HL-60/S4 (cell line): ENCODE data around the gene SLC25A21.
"Not testable (repeated sequence)": the region's sequence is repeated elsewhere in the genome, so short reads cannot be mapped to it uniquely, and the experiment has no call there.

ENCODE experiments used
- in situ Hi-C: fragments of 300-500 bp; cut with MboI; formaldehyde crosslinking; loops from 2 replicates; pipeline ENCODE4 v1.14.3; 2022; ENCODE audit warnings: low sequenced_read_pairs

Gene SLC25A21

GRCh38 chr14:37098132-37098531 lies 74.3 kb downstream of the SLC25A21 start:
- in situ Hi-C loops, result no loop called here

GRCh38 chr14:37094502-37094901 lies 77.9 kb downstream of the SLC25A21 start:
- in situ Hi-C loops, result no loop called here

DNA sequence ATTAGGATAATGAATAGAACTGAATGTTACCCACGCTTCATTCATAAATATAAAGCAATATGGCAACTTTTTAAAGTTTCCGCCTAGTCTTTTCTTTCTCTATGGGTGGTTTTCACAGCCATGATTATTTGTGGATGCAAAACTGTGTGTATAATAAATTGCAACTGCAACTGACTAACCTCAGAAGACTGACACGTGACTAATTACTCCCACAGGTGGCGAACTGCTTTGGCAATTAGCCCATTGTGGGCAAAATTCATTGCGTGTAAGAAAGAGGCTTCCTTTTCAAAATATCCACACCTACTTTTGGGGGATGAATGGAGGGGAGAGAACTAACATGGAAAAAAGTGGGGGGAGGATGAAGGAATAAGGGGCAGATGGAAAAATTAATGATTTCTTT lies 79.0 kb downstream of the SLC25A21 start:
- in situ Hi-C loops, result no loop called here

GRCh38 chr14:37091651-37092050 lies 80.8 kb downstream of the SLC25A21 start:
- in situ Hi-C loops, result no loop called here

- in situ Hi-C loops, result no loop called here
Observed at GRCh38 chr14:37090026-37090425, 82.4 kb downstream of the SLC25A21 start.

- in situ Hi-C loops, result no loop called here
Observed at GRCh38 chr14:37089410-37089809, 83.0 kb downstream of the SLC25A21 start.

DNA sequence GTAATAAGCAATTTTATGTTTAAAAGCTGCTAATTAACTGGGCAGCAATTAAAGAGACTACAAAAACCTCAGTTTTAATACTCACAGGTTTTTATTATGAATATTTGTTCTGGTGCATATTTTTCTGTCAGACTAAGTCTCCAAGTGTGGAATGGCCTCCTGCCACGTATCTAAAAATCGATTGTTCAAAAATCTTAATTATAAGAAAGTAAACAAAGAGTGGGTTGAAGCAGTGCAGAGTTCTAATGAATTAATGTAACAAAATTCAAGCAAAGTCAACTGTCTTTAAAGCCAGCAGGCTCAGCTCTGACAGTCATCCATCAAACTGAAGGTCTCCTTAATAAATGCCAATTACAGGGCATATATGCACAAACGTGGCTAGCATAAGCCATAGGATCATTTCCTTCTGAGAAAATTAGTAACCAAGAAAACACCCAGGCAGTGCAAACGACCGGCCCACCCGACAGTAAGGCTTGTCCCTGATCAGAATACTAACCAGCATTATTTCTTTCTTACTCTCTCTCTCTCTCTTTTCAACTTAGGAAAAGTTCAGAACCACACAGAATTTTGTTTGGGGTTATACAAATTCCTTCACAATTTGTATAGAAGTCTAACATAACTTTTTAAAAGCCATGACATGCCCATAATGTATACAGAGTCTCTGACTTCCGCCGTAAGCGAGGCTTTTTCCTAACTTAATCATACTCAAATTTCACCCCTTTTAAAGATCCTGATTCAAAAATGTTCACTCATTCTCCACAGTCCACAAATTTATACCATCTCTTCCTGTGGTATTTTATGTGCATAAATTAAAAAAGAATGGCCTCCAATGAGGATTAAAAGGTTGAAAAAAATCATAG lies 83.8 kb downstream of the SLC25A21 start:
- in situ Hi-C loops, result no loop called here

GRCh38 chr14:37087520-37087919 lies 84.9 kb downstream of the SLC25A21 start:
- in situ Hi-C loops, result no loop called here

DNA sequence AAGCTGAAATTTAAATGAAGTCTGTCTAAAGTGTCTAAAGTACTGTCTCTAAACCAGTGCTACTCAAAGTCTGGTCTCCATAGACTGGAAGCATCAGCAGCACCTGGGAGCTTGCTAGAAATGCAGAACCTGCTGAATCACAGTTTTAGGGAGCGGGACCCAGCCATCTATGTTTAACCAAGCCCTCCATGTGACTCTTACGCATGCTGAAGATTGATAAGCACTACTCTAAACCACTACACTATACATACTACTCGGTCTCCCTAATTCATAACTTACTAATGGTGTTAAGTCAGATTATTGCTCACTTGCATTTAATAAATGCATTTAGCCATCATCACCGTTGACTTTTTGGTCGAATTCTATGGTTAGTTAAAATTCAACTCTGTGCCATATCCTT lies 88.8 kb downstream of the SLC25A21 start:
- in situ Hi-C loops, result no loop called here

DNA sequence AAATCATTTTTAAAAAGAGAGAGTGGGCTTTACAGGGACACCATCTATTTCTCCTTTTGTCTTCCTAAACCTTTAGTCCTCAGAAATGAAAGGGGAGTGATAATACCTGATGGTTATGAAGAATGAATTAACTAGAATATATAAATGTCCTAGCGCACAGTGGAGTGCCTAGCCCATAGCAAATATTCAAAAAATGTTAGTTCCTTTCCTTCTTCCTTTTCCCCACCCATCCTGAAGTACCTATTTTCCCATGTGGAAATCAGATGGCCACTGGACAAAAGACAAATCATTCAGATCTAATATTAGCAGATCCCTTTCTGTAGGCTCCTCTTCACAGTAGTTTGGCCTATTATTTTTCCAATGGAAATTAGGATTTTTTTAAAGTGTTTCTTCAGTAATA lies 90.0 kb downstream of the SLC25A21 start:
- in situ Hi-C loops, result no loop called here

DNA sequence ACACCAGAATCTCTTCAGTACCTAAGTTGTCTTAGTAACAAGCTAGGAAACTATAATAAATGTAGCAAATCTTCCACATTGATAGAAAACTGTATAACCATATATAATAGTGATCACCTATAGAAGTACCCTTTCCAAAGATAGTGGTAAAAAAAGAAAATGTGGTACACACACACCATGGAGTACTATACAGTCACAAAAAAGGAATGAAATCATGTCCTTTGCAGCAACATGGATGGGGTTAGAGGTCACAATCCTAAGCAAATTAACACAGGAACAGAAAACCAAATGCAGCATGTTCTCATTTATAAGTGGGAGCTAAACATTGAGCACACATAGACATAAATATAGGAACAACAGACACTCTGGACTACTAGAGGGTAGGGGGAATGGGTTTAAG lies 90.5 kb downstream of the SLC25A21 start:
- in situ Hi-C loops, result no loop called here

DNA sequence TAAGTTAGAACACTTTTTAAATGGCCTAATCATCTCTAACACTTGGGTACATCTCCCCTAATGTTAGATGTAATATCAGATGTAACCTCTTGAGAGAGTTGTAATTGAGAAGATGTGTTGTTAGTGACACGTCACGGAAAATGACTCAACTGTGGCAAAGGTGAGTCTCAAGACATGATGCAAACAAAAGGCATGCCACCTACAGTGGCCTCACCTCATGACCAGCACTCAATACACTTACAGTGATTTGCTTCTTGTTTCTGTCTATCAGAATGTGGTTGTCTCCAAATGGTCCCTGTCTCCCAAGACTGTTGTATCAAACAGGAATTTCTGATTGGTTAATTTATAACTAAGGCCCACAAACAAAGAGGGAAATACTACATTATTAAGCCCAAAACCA lies 91.2 kb downstream of the SLC25A21 start:
- in situ Hi-C loops, result no loop called here

GRCh38 chr14:37078131-37078530 lies 94.3 kb downstream of the SLC25A21 start:
- in situ Hi-C loops, result no loop called here

GRCh38 chr14:37074320-37074719 lies 98.1 kb downstream of the SLC25A21 start:
- in situ Hi-C loops, result not testable (repeated sequence)

GRCh38 chr14:37063467-37064240 lies 108.8 kb downstream of the SLC25A21 start:
- in situ Hi-C loops, result no loop called here

- in situ Hi-C loops, result no loop called here
Observed at GRCh38 chr14:37062191-37062803, 110.1 kb downstream of the SLC25A21 start.

DNA sequence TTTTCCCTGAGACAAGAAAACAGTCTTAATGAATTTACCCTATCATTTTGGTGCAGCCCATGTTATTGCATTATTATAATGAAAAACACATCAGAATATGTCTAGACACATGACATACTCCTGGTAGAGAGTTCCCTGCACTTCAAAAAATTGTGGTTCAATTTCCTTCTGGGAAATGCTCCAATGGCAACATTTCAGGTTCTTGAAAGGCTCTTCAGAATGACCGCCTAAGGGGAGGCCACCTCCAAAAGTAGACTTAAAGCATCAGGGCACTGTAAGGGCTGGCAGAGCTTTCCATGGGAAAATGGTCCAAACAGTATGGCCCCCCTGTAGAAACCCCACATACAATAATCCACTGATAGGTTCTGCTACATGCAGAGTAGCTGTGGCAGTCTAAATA lies 110.7 kb downstream of the SLC25A21 start:
- in situ Hi-C loops, result no loop called here

GRCh38 chr14:37060496-37061260 lies 111.7 kb downstream of the SLC25A21 start:
- in situ Hi-C loops, result no loop called here

DNA sequence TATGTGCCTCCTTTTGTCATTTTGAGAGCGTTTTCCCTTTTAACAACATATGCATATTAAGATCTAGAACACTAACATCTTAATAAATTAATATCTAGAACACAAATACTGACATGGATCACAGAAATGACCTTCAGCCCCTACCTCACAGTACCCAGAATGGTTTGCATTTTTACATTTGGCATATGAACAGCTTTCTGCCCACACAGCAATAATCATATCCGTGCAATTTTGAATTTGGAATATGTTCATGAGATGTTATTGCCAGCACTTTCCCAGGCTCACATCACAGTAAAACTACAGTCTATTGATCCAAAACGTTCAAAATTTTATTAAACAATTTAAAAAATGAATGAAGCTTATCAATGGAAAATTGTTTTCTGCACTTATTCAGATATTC lies 114.6 kb downstream of the SLC25A21 start:
- in situ Hi-C loops, result no loop called here

DNA sequence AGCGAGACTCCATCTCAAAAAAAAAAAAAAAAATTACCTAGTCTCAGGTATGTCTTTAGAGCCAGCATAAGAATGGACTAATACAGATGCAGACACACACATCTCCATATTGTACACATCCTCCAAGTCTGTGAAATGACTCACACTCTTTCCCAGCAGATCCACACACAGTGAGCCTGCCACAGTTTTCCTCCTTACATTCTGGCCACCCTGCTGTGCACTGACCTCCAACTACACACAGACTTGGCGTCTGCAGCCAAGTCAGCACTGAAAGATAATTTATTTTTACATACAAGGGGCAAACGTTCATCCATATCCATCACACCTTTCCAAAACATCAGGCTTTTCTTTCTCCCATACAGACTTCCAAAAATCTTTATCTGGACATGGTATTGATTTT lies 115.9 kb downstream of the SLC25A21 start:
- in situ Hi-C loops, result no loop called here

GRCh38 chr14:37054869-37055268 lies 117.5 kb downstream of the SLC25A21 start:
- in situ Hi-C loops, result no loop called here
